ENCODE measurements around the gene TRIM29. TPM values are rescaled to one million over a fixed set of nuclear protein-coding genes. Genes with fewer than 3 reads are reported as not detected.

TRIM29 gene
- total and polyA plus RNA-seq, 2 of the 4 experiments (the other 2 are of a cell fraction), result not detected

DNA sequence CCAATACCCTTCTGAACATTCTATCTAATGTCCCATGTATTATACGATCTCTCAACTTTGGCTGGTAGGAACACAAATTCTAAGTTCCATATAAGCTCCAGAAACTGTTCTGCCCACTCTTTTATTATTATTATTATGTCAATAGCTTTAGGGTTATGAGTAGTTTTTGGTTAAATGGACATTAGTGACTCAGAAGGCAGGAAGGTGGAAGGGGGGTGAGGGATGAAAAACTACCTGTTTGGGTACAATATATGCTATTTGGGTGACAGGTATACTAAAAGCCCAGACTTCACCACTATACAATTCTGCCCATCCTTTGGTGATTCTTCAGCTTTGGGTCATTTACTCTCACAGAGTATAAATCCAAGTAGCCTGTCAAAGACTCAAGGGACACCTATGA is 22.5 kb upstream of the TRIM29 start:
- ChIA-PET POLR2A (ENCODE audit: unreplicated experiment) (no interaction called here), CTCF (interaction anchor here (1.2 kb wide), 1 partner anchor 52 kb away, joined by 3 read pairs; no protein-coding TSS in a partner anchor)
- WGBS, 2 experiments (ENCODE audit: extremely low coverage in 2 of 2, insufficient read length in 1 of 2), result no CpG with 5 or more reads among the region's 1 CpG
- no peak for DNase-seq
- Histone ChIP-seq H3K79me1 (ENCODE audit: low read depth in 1 of 2, low read length in 2 of 2) (no peaks in the 10 kb centered on the region), H3K56ac (ENCODE audit: extremely low read depth, insufficient read depth, low read length) (no peak overlapping the region), H2BK5ac (ENCODE audit: low read depth, low read length, poor library complexity, severe bottlenecking) (no peak overlapping the region), H2AK9ac (replicated peaks; ENCODE audit: low read depth, low read length, poor library complexity) (no peak overlapping the region), H2AFZ (replicated peaks; ENCODE audit: low read length, poor library complexity) (no peak overlapping the region), H2BK15ac (ENCODE audit: low read depth, low read length) (no peak overlapping the region), H4K91ac (ENCODE audit: insufficient read depth, low read depth, low read length) (no peak overlapping the region), H3K36me3 (ENCODE audit: control insufficient read depth, insufficient read depth, low read length) (no peaks in the 10 kb centered on the region), H4K8ac (ENCODE audit: low read depth in 2 of 2, low read length in 2 of 2) (no peak overlapping the region), H3K4me1 (ENCODE audit: control insufficient read depth, insufficient read depth, low read length) (no peaks in the 10 kb centered on the region), H3K18ac (ENCODE audit: low read depth, low read length) (no peak overlapping the region), H4K5ac (ENCODE audit: low read depth, low read length) (no peak overlapping the region), H3K9me1 (ENCODE audit: insufficient read depth, low read length) (no peaks in the 10 kb centered on the region), H3K14ac (replicated peaks; ENCODE audit: low read depth, low read length) (no peak overlapping the region), H3K4ac (ENCODE audit: low read depth, low read length) (no peak overlapping the region), H2BK20ac (ENCODE audit: low read depth, low read length) (no peak overlapping the region), H2BK120ac (ENCODE audit: low read depth, low read length) (no peak overlapping the region), H3K27me3 (ENCODE audit: control insufficient read depth, insufficient read depth, low read length) (peaks cover 8% of the 10 kb centered on the region), H2AK5ac (ENCODE audit: low read depth, low read length) (no peak overlapping the region), H3K27ac (ENCODE audit: insufficient read depth, low read length) (no peak overlapping the region), H3K4me2 (ENCODE audit: low read depth, low read length) (no peak overlapping the region), H3K4me3 (ENCODE audit: insufficient read depth, low read depth, low read length) (no peak overlapping the region), H3K9ac (ENCODE audit: low read depth, low read length) (no peak overlapping the region), H3K23ac (ENCODE audit: low read depth, low read length) (no peak overlapping the region), H4K20me1 (ENCODE audit: insufficient read depth, low read length) (no peaks in the 10 kb centered on the region), H3K9me3 (ENCODE audit: control insufficient read depth, insufficient read depth, low read length) (no peaks in the 10 kb centered on the region)
- ATAC-seq (ENCODE audit: low read depth), result no peak
- no TSS peak for BruUV-seq (replicated peaks)
- in situ Hi-C loops (cut with MboI; ENCODE audit: low sequenced_read_pairs), result no loop called here
- intact Hi-C loops (cut with micrococcal nuclease), result no loop called here
- dilution Hi-C loops (cut with HindIII; ENCODE audit: low sequenced_read_pairs, unreplicated experiment), result no loop called here
- TF ChIP-seq, protein P1, sequence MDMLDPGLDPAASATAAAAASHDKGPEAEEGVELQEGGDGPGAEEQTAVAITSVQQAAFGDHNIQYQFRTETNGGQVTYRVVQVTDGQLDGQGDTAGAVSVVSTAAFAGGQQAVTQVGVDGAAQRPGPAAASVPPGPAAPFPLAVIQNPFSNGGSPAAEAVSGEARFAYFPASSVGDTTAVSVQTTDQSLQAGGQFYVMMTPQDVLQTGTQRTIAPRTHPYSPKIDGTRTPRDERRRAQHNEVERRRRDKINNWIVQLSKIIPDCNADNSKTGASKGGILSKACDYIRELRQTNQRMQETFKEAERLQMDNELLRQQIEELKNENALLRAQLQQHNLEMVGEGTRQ (IDR thresholded peaks at IDR 0.05; ENCODE audit: low read depth, low read length), result no peak
- TF ChIP-seq, protein P2, sequence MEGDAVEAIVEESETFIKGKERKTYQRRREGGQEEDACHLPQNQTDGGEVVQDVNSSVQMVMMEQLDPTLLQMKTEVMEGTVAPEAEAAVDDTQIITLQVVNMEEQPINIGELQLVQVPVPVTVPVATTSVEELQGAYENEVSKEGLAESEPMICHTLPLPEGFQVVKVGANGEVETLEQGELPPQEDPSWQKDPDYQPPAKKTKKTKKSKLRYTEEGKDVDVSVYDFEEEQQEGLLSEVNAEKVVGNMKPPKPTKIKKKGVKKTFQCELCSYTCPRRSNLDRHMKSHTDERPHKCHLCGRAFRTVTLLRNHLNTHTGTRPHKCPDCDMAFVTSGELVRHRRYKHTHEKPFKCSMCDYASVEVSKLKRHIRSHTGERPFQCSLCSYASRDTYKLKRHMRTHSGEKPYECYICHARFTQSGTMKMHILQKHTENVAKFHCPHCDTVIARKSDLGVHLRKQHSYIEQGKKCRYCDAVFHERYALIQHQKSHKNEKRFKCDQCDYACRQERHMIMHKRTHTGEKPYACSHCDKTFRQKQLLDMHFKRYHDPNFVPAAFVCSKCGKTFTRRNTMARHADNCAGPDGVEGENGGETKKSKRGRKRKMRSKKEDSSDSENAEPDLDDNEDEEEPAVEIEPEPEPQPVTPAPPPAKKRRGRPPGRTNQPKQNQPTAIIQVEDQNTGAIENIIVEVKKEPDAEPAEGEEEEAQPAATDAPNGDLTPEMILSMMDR (conservative IDR thresholded peaks at IDR 0.05; ENCODE audit: low read depth, low read length), result no peak
- TF ChIP-seq RCOR1 (IDR thresholded peaks at IDR 0.05; ENCODE audit: insufficient replicate concordance, low read length) (no peak), CEBPB (IDR thresholded peaks at IDR 0.05; ENCODE audit: low read depth, low read length) (no peak), MXI1 (IDR thresholded peaks at IDR 0.05; ENCODE audit: borderline replicate concordance, low read depth, low read length) (no peak), BHLHE40 (IDR thresholded peaks at IDR 0.05; ENCODE audit: low read depth, low read length) (no peak), RFX5 (IDR thresholded peaks at IDR 0.05; ENCODE audit: low read depth, low read length) (no peak), NFE2L2 (IDR thresholded peaks at IDR 0.05; ENCODE audit: low read depth, low read length) (no peak), MAZ (IDR thresholded peaks at IDR 0.05; ENCODE audit: borderline replicate concordance, low read depth, low read length) (no peak), RAD21 (IDR thresholded peaks at IDR 0.05; ENCODE audit: low read length) (no peak), SMC3 (IDR thresholded peaks at IDR 0.05; ENCODE audit: low read depth, low read length) (no peak)

Data from IMR-90 (cell line).